SU-DHL-6 (cell line): ENCODE results near the gene KRT73.

Experiments
- H2AFZ ChIP-seq: fragments of 200-600 bp; sonication (generic); 2 replicates; pipeline ENCODE4 v1.6.1; 2014; ENCODE audit warnings: low read depth, mild to moderate bottlenecking, moderate library complexity, mixed read lengths, antibody characterized with exemption, low read length; ENCODE audit not compliant: severe bottlenecking
- H3F3A ChIP-seq: fragments of 200-600 bp; shearing (Covaris generic); 2 replicates; pipeline ENCODE4 v1.6.0; 2016; ENCODE audit warnings: antibody characterized with exemption, mild to moderate bottlenecking; ENCODE audit not compliant: insufficient read depth
- H3K27ac ChIP-seq: fragments of 200-600 bp; sonication (generic); 2 replicates; pipeline ENCODE4 v1.5.1; 2016; ENCODE audit warnings: low read depth, mild to moderate bottlenecking, low read length, moderate library complexity, mixed read lengths
- H3K27me3 ChIP-seq: fragments of 200-600 bp; sonication (generic), shearing (Covaris generic); 2 replicates; pipeline ENCODE4 v1.6.0; 2014; ENCODE audit warnings: mild to moderate bottlenecking, low read length
- H3K36me3 ChIP-seq: fragments of 200-600 bp; sonication (generic); 2 replicates; pipeline ENCODE4 v1.6.1; 2014; ENCODE audit warnings: mild to moderate bottlenecking, low read length, mixed read lengths
- H3K4me2 ChIP-seq: fragments of 300-600, 200-600 bp; shearing (Covaris generic), sonication (generic); 2 replicates; pipeline ENCODE4 v1.6.0; 2014; ENCODE audit warnings: low read length, low read depth, mild to moderate bottlenecking; ENCODE audit not compliant: poor library complexity, severe bottlenecking
- H3K4me3 ChIP-seq: fragments of 200-600 bp; sonication (generic); 2 replicates; pipeline ENCODE4 v1.5.1; 2014; ENCODE audit warnings: antibody characterized with exemption, low read length, mild to moderate bottlenecking, mixed read lengths; ENCODE audit not compliant: insufficient read depth, poor library complexity, severe bottlenecking
- H3K79me2 ChIP-seq: fragments of 200-600 bp; sonication (generic); 2 replicates; pipeline ENCODE4 v1.6.1; 2014; ENCODE audit warnings: mild to moderate bottlenecking, low read length, moderate library complexity; ENCODE audit not compliant: insufficient read depth
- H3K9ac ChIP-seq: fragments of 200-600 bp; sonication (generic); 2 replicates; pipeline ENCODE4 v1.7.0; 2014; ENCODE audit warnings: mild to moderate bottlenecking, low read length
- H3K9me2 ChIP-seq: fragments of 200-600 bp; sonication (generic); replicated peaks from 2 replicates; pipeline ENCODE4 v1.6.1; 2014; ENCODE audit warnings: low read length; ENCODE audit not compliant: insufficient read depth
- H3K9me3 ChIP-seq: fragments of 200-600 bp; sonication (generic); 2 replicates; pipeline ENCODE4 v1.6.1; 2014; ENCODE audit warnings: low read length, mixed read lengths; ENCODE audit not compliant: insufficient read depth
- H4K20me1 ChIP-seq: fragments of 200-600 bp; sonication (generic); 2 replicates; pipeline ENCODE4 v1.6.1; 2014; ENCODE audit warnings: low read depth, mild to moderate bottlenecking, antibody characterized with exemption, low read length, moderate library complexity, mixed read lengths
- CTCF ChIP-seq: fragments of 200-600 bp; sonication (generic); IDR thresholded peaks from one replicate; pipeline ENCODE4 v1.5.1; 2017; ENCODE audit warnings: antibody characterized with exemption, mild to moderate bottlenecking, low read length, moderate library complexity; ENCODE audit not compliant: insufficient read depth, poor library complexity, severe bottlenecking
- EZH2phosphoT487 ChIP-seq: fragments of 200-600 bp; sonication (generic), shearing (Covaris generic); conservative IDR thresholded peaks from 2 replicates; pipeline ENCODE4 v1.6.1; 2018; ENCODE audit warnings: mild to moderate bottlenecking, antibody characterized with exemption, low read length, moderate library complexity, mixed read lengths

The KRT73 gene

GRCh38 chr12:52647601-52648000 lies 29.2 kb upstream of the KRT73 start:
- no peak overlapping the region for H3K9ac ChIP-seq
- H3F3A ChIP-seq: no peaks in the 10 kb centered on the region
- H4K20me1 ChIP-seq: no peaks in the 10 kb centered on the region

DNA sequence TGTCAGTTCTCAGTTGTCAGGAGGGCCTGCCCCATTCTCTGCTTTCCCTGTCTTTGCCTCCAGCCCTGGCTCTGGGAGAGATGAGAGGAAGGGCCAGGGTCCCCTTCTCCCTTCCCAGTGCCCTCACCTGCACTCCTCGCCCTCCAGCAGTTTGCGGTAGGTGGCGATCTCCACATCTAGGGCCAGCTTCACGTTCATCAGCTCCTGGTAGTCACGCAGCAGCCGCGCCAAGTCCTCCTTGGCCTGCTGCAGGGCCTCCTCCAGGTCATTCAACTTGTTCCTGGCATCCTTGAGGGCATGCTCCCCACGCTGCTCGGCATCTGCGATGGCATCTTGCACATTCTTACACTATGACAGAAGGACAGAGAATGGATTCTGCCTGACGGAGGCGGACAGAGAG lies 28.3 kb upstream of the KRT73 start:
- no peaks in the 10 kb centered on the region for H3K27me3 ChIP-seq
- no peaks in the 10 kb centered on the region for H3K79me2 ChIP-seq
- H2AFZ ChIP-seq: no peak overlapping the region
- no peak overlapping the region for H3K4me2 ChIP-seq
- H4K20me1 ChIP-seq: no peaks in the 10 kb centered on the region
- no peaks in the 10 kb centered on the region for H3K9me3 ChIP-seq
- no peak overlapping the region for H3K4me3 ChIP-seq
- H3K9me2 ChIP-seq: no peaks in the 10 kb centered on the region
- H3K36me3 ChIP-seq: no peaks in the 10 kb centered on the region
- H3K9ac ChIP-seq: no peak overlapping the region
- no peaks in the 10 kb centered on the region for H3F3A ChIP-seq
- TF ChIP-seq CTCF (no peak), EZH2phosphoT487 (no peak)
- no peak overlapping the region for H3K27ac ChIP-seq

More at GRCh38 chr12:52647601-52648000, 29.2 kb upstream of the KRT73 start:
- Histone ChIP-seq H3K9me3 (no peaks in the 10 kb centered on the region), H3K27me3 (no peaks in the 10 kb centered on the region), H3K9me2 (no peaks in the 10 kb centered on the region), H2AFZ (no peak overlapping the region), H3K27ac (no peak overlapping the region), H3K4me2 (no peak overlapping the region), H3K4me3 (no peak overlapping the region), H3K36me3 (no peaks in the 10 kb centered on the region), H3K79me2 (no peaks in the 10 kb centered on the region)
- no peak for TF ChIP-seq EZH2phosphoT487
- TF ChIP-seq CTCF: no peak

- Histone ChIP-seq H4K20me1 (no peaks in the 10 kb centered on the region), H3K4me2 (no peak overlapping the region), H3K9me3 (no peaks in the 10 kb centered on the region), H3K79me2 (no peaks in the 10 kb centered on the region), H3K4me3 (no peak overlapping the region), H3K27ac (no peak overlapping the region), H3K9ac (no peak overlapping the region), H3F3A (no peaks in the 10 kb centered on the region), H3K36me3 (no peaks in the 10 kb centered on the region), H3K27me3 (no peaks in the 10 kb centered on the region), H2AFZ (no peak overlapping the region), H3K9me2 (no peaks in the 10 kb centered on the region)
- TF ChIP-seq EZH2phosphoT487 (no peak), CTCF (no peak)
Observed at GRCh38 chr12:52645982-52646381, 27.6 kb upstream of the KRT73 start.
